ENCODE data around the gene OSCAR. TPM values are rescaled to one million over a fixed set of nuclear protein-coding genes. Genes with fewer than 3 reads are reported as not detected.

Gene OSCAR
- total RNA-seq, 4 donors from 2014 or later, result 0.29 to 5.0 (median 1.6) TPM

- no peak within 1 kb of the TSS for H3K27ac ChIP-seq (replicated peaks in 1 of 4)
- H3K4me3 ChIP-seq, result no peak within 1 kb of the TSS
- intact Hi-C loops (cut with DNase I), result no loop called here
- no peaks in the 10 kb centered on the region for H3K36me3 ChIP-seq
- H3K9me3 ChIP-seq, result peaks cover 0 to 6% (median 0%) of the 10 kb centered on the region in 4 donors
- H3K27me3 ChIP-seq, result peaks cover 0 to 48% (median 0%) of the 10 kb centered on the region in 4 donors
- no peaks in the 10 kb centered on the region for H3K4me1 ChIP-seq
- no peak for DNase-seq (ENCODE audit: extremely low spot score)
- WGBS, result 74% methylated on average over 32 of the region's 34 CpGs
- TF ChIP-seq CTCF (IDR thresholded peaks at IDR 0.05), result no peak
- TF ChIP-seq POLR2A (IDR thresholded peaks at IDR 0.05; ENCODE audit: low read depth), result no peak
- TF ChIP-seq POLR2AphosphoS5 (IDR thresholded peaks at IDR 0.05), result no peak
- no peak for TF ChIP-seq EP300 (IDR thresholded peaks at IDR 0.05)
Measured at GRCh38 chr19:54063350-54064116, 37.1 kb downstream of the OSCAR start, which contains the start of gene VSTM1. Gene VSTM1 (minus strand): TSS chr19:54063897. CDS start chr19:54063777, 120 bp downstream.

GRCh38 chr19:54062643-54063042 is 38.0 kb downstream of the OSCAR start:
- Histone ChIP-seq H3K36me3 (no peaks in the 10 kb centered on the region), H3K27ac (replicated peaks in 1 of 4) (no peak overlapping the region), H3K4me3 (no peak overlapping the region), H3K27me3 (peaks cover 0 to 42% (median 0%) of the 10 kb centered on the region in 4 donors), H3K9me3 (peaks cover 0 to 6% (median 0%) of the 10 kb centered on the region in 4 donors), H3K4me1 (no peaks in the 10 kb centered on the region)
- intact Hi-C loops (cut with DNase I), result no loop called here
- 66% methylated on average over 9 of the region's 9 CpGs for WGBS
- no peak for DNase-seq (ENCODE audit: extremely low spot score)
- no peak for TF ChIP-seq POLR2A (IDR thresholded peaks at IDR 0.05; ENCODE audit: low read depth)
- TF ChIP-seq POLR2AphosphoS5 (IDR thresholded peaks at IDR 0.05), result no peak
- no peak for TF ChIP-seq EP300 (IDR thresholded peaks at IDR 0.05)
- TF ChIP-seq CTCF (IDR thresholded peaks at IDR 0.05), result no peak

GRCh38 chr19:54047616-54048015 is 53.0 kb downstream of the OSCAR start:
- WGBS, result 77% methylated on average over 4 of the region's 4 CpGs
- intact Hi-C loops (cut with DNase I), result no loop called here

GRCh38 chr19:54045771-54046170 is 54.8 kb downstream of the OSCAR start:
- peaks cover 0 to 79% (median 0%) of the 10 kb centered on the region in 4 donors for H3K27me3 ChIP-seq
- intact Hi-C loops (cut with DNase I), result no loop called here
- TF ChIP-seq POLR2A (IDR thresholded peaks at IDR 0.05; ENCODE audit: low read depth), result no peak
- no peak overlapping the region for H3K4me3 ChIP-seq
- H3K27ac ChIP-seq (replicated peaks in 1 of 4), result no peak overlapping the region
- H3K9me3 ChIP-seq, result peaks cover 0 to 10% (median 0%) of the 10 kb centered on the region in 4 donors
- no peaks in the 10 kb centered on the region for H3K4me1 ChIP-seq
- H3K36me3 ChIP-seq, result no peaks in the 10 kb centered on the region
- DNase-seq (ENCODE audit: extremely low spot score), result no peak
- WGBS, result 80% methylated on average over 2 of the region's 2 CpGs

More at GRCh38 chr19:54047616-54048015, 53.0 kb downstream of the OSCAR start:
- Histone ChIP-seq H3K4me3 (no peak overlapping the region), H3K36me3 (no peaks in the 10 kb centered on the region), H3K27me3 (peaks cover 0 to 65% (median 0%) of the 10 kb centered on the region in 4 donors), H3K9me3 (peaks cover 0 to 10% (median 0%) of the 10 kb centered on the region in 4 donors), H3K4me1 (no peaks in the 10 kb centered on the region), H3K27ac (replicated peaks in 1 of 4) (no peak overlapping the region)
- TF ChIP-seq POLR2A (IDR thresholded peaks at IDR 0.05; ENCODE audit: low read depth) (no peak), EP300 (IDR thresholded peaks at IDR 0.05) (no peak), POLR2AphosphoS5 (IDR thresholded peaks at IDR 0.05) (no peak), CTCF (IDR thresholded peaks at IDR 0.05) (no peak)
- DNase-seq (ENCODE audit: extremely low spot score), result no peak

Other genes starting within 250 kb of the OSCAR start
- gene MYADM, start 232.9 kb downstream of the OSCAR start, total RNA-seq, result 100 to 1,000 TPM; 130 to 353 (median 204) TPM
- not detected for gene PRKCG, start 218.6 kb downstream of the OSCAR start, total RNA-seq
- 1 to 10 TPM in 1 of 4 donors, under 1 TPM in 1, not detected in 2; under 0.01 to 1.2 TPM for gene CACNG7, start 191.5 kb downstream of the OSCAR start, total RNA-seq
- gene CACNG8, start 137.9 kb downstream of the OSCAR start, total RNA-seq, result under 1 TPM in 1 of 4 donors, not detected in 3; 0.06 TPM
- not detected for gene CACNG6, start 109.2 kb downstream of the OSCAR start, total RNA-seq
- under 1 TPM in 1 of 4 donors, not detected in 3; 0.33 TPM for gene VSTM1, start 36.9 kb downstream of the OSCAR start, total RNA-seq
- gene TARM1, start 19.4 kb downstream of the OSCAR start, total RNA-seq, result not detected
- 10 to 100 TPM in 3 of 4 donors, 1 to 10 TPM in 1; 9.1 to 50.9 (median 26.4) TPM for gene NDUFA3, start 2.1 kb upstream of the OSCAR start, total RNA-seq
- gene TFPT, start 14.9 kb upstream of the OSCAR start, total RNA-seq, result 10 to 100 TPM; 10.8 to 26.6 (median 19.8) TPM
- 10 to 100 TPM; 44.9 to 64.3 (median 56.0) TPM for gene PRPF31, start 15.0 kb upstream of the OSCAR start, total RNA-seq
- 10 to 100 TPM; 15.1 to 25.3 (median 21.1) TPM for gene CNOT3, start 37.0 kb upstream of the OSCAR start, total RNA-seq
- gene LENG1, start 58.9 kb upstream of the OSCAR start, total RNA-seq, result 10 to 100 TPM in 3 of 4 donors, 1 to 10 TPM in 1; 10.0 to 12.7 (median 11.5) TPM
- under 1 TPM in 3 of 4 donors, not detected in 1; 0.26 to 0.98 (median 0.33) TPM for gene TMC4, start 72.4 kb upstream of the OSCAR start, total RNA-seq
- gene MBOAT7, start 88.8 kb upstream of the OSCAR start, total RNA-seq, result 10 to 100 TPM; 40.3 to 83.2 (median 59.4) TPM
- 100 to 1,000 TPM in 1 of 4 donors, 10 to 100 TPM in 3; 49.4 to 103 (median 86.8) TPM for gene TSEN34, start 90.5 kb upstream of the OSCAR start, total RNA-seq
- 1,000 to 10,000 TPM; 1,410 to 2,465 (median 1,750) TPM for gene RPS9, start 100.1 kb upstream of the OSCAR start, total RNA-seq
- 10 to 100 TPM in 2 of 4 donors, 1 to 10 TPM in 2; 9.1 to 36.1 (median 11.3) TPM for gene LILRB3, start 122.2 kb upstream of the OSCAR start, total RNA-seq
- 1 to 10 TPM in 3 of 4 donors, under 1 TPM in 1; 0.86 to 2.9 (median 2.6) TPM for gene LILRA6, start 142.0 kb upstream of the OSCAR start, total RNA-seq
- 10 to 100 TPM; 16.6 to 26.6 (median 21.4) TPM for gene LILRB5, start 156.5 kb upstream of the OSCAR start, total RNA-seq
- 1 to 10 TPM; 2.1 to 5.6 (median 2.6) TPM for gene LILRB2, start 180.3 kb upstream of the OSCAR start, total RNA-seq
- 10 to 100 TPM in 1 of 4 donors, 1 to 10 TPM in 3; 1.5 to 12.1 (median 2.7) TPM for gene LILRA5, start 212.4 kb upstream of the OSCAR start, total RNA-seq
- gene LILRA4, start 238.4 kb upstream of the OSCAR start, total RNA-seq, result not detected

Data from esophagus muscularis mucosa (tissue), 4 donors.